Measurements from ENCODE around the gene BRPF1.

DNA sequence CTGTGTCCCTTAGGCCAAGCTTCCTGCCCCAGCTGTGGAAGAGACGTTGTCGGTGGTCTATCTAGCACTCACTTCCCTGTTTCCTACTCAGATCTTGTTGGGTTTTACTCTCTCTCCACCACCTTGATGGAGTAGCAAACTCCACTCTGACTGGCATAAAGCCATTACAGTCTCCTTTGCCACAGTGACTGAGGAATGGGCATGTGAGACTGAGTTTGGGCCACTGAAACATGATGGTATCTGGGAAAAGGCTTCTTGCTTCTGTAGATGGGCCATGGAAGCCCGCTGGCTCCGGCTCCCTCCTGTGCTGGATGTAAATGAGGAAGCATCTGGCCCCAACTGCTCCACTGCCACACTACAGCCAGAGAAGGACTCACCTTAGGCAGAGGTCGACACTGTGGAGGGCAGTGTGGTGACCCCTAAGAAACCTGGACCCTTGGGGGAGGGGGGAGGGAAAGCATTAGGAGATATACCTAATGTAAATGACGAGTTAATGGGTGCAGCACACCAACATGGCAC, 47.6 kb downstream of the BRPF1 start:
- TF ChIP-seq CTCF (IDR thresholded peaks at IDR 0.05) (no peak), POLR2AphosphoS5 (IDR thresholded peaks at IDR 0.05) (no peak)

All from transverse colon (tissue), 4 donors.